Measurements from ENCODE around the gene RNF157. TPM values are rescaled to one million over a fixed set of nuclear protein-coding genes. Genes with fewer than 3 reads are reported as not detected.

Gene RNF157
- total and polyA plus RNA-seq, 9 of the 15 experiments (the other 6 are each of a cell fraction or from before 2014, with no cell fraction given), result 8.1 to 31.7 (median 20.8) TPM

- Histone ChIP-seq H3K27ac (ENCODE audit: extremely low read depth, low read depth, low read length) (peak overlapping the region; percentile 91), H3K4me1 (replicated peaks in 1 of 2; ENCODE audit: control insufficient read depth in 2 of 2, insufficient read depth in 2 of 2, low read length in 2 of 2) (peaks cover 27 to 31% of the 10 kb centered on the region in 2 experiments; a peak in 4 of 5 replicates), H3K9ac (ENCODE audit: insufficient read depth in 1 of 2, low read depth in 2 of 2, low read length in 2 of 2) (peak overlapping the region; percentile 88 to 99), H3K36me3 (ENCODE audit: control insufficient read depth, insufficient read depth, low read length) (0 out of 3 replicates have a peak, but pooled peaks cover 3% of the 10 kb centered on the region), H4K20me1 (replicated peaks; ENCODE audit: control insufficient read depth, insufficient read depth, low read length) (no peaks in the 10 kb centered on the region), H3K9me1 (ENCODE audit: control insufficient read depth, insufficient read depth, low read length) (no peaks in the 10 kb centered on the region), H3K4me3 (peak overlapping the region; percentile 62), H3K9me3 (replicated peaks; ENCODE audit: control insufficient read depth, insufficient read depth, low read depth, low read length) (no peaks in the 10 kb centered on the region), H2AFZ (ENCODE audit: low read depth, low read length) (peak overlapping the region; percentile 80), H3K4me2 (ENCODE audit: insufficient read depth, low read length) (peak overlapping the region; percentile 93), H3K27me3 (ENCODE audit: control insufficient read depth in 2 of 2, insufficient read depth in 2 of 2, low read length in 2 of 2) (no peaks in the 10 kb centered on the region), H3K79me2 (ENCODE audit: control insufficient read depth, insufficient read depth, low read length) (peaks cover 56% of the 10 kb centered on the region)
- BruUV-seq (replicated peaks), result TSS peak; percentile 92
- ATAC-seq (no peak), FAIRE-seq (peak; percentile 48), DNase-seq (ENCODE audit: extremely low read depth in 1 of 4, low spot score in 3 of 4) (no peak)
- ChIA-PET CTCF (ENCODE audit: low intra/inter-chr PET ratio) (no interaction called here), POLR2A (interaction anchor here (0.6 to 17.8 kb wide), 10 partner anchors 8 to 99 kb away, joined by 3 to 227 read pairs (median 5); partner anchors contain the start of gene UBALD2)
- intact Hi-C loops (cut with micrococcal nuclease) (no loop called here), in situ Hi-C loops (cut with MboI) (no loop called here)
- WGBS (ENCODE audit: insufficient coverage, low coverage, missing lambda C conversion rate), result 3% methylated on average over 12 of the region's 12 CpGs
- TF ChIP-seq SMARCA4 (IDR thresholded peaks at IDR 0.05), result 0 out of 2 replicates have a peak, but pooled peaks have one; percentile 19
- TF ChIP-seq ZBTB40 (IDR thresholded peaks at IDR 0.05), result 0 out of 2 replicates have a peak, but pooled peaks have one; percentile 66
- TF ChIP-seq ZBTB40 (CRISPR knock-in tag; IDR thresholded peaks at IDR 0.05), result no peak
- no peak for TF ChIP-seq CCNT2 (IDR thresholded peaks at IDR 0.05; ENCODE audit: borderline replicate concordance, extremely low read depth, insufficient read length, low read depth, low read length)
- no peak for TF ChIP-seq ATF4 (CRISPR knock-in tag; IDR thresholded peaks at IDR 0.05)
- TF ChIP-seq GABPB1 (CRISPR knock-in tag; IDR thresholded peaks at IDR 0.05), result peak; percentile 36; the same call in 1 of the 2 replicates
- no peak for TF ChIP-seq EHMT2 (IDR thresholded peaks at IDR 0.05)
- no peak for TF ChIP-seq HIVEP1 (CRISPR knock-in tag; IDR thresholded peaks at IDR 0.05)
- peak; percentile 62; the same call in 1 of the 2 replicates for TF ChIP-seq CEBPB (tag; IDR thresholded peaks at IDR 0.05)
- no peak for TF ChIP-seq EZH2 (IDR thresholded peaks at IDR 0.05; ENCODE audit: borderline replicate concordance, low read depth, low read length)
- no peak for TF ChIP-seq PCBP1 (IDR thresholded peaks at IDR 0.05; ENCODE audit: low read depth, low read length, poor library complexity, severe bottlenecking)
- TF ChIP-seq GATAD2A (IDR thresholded peaks at IDR 0.05), result no peak
- TF ChIP-seq ATF1 (CRISPR knock-in tag; IDR thresholded peaks at IDR 0.05), result no peak
- peak; percentile 54; the same call in 1 of the 2 replicates for TF ChIP-seq ATF1 (tag; IDR thresholded peaks at IDR 0.05)
These were observed 878 bp upstream of the RNF157 start for GRCh38 chr17:76241204-76241538.
